Eye (tissue), 1 donor: ENCODE data around the gene CUBN.
"Not testable (repeated sequence)": the region's sequence is repeated elsewhere in the genome, so short reads cannot be mapped to it uniquely, and the experiment has no call there.

Source experiments
- DNase-seq: peaks from one replicate; pipeline ENCODE4 v3.0.0-alpha.2; 2015

CUBN gene

GRCh38 chr10:17033529-17034260 is 95.9 kb downstream of the CUBN start:
- DNase-seq, result no peak

GRCh38 chr10:17031637-17032635 is 97.7 kb downstream of the CUBN start:
- no peak for DNase-seq

- peak; percentile 72 for DNase-seq
These were observed 99.9 kb downstream of the CUBN start for GRCh38 chr10:17029581-17030271.

GRCh38 chr10:17029239-17029580 is 100.4 kb downstream of the CUBN start:
- no peak for DNase-seq

- DNase-seq, result peak; percentile 44
These were observed 100.8 kb downstream of the CUBN start for GRCh38 chr10:17028798-17029197.

- DNase-seq, result no peak
These were observed 102.7 kb downstream of the CUBN start for GRCh38 chr10:17026686-17027485.

- no peak for DNase-seq
These were observed 103.9 kb downstream of the CUBN start for GRCh38 chr10:17025444-17026295.

GRCh38 chr10:17024461-17024860 is 105.2 kb downstream of the CUBN start:
- no peak for DNase-seq

- DNase-seq, result peak; percentile 81
These were observed 106.0 kb downstream of the CUBN start for GRCh38 chr10:17023386-17024298.

GRCh38 chr10:17022896-17023295 is 106.7 kb downstream of the CUBN start:
- peak; percentile 61 for DNase-seq

GRCh38 chr10:17022466-17022825 is 107.2 kb downstream of the CUBN start:
- peak; percentile 65 for DNase-seq

GRCh38 chr10:17021656-17022465 is 107.8 kb downstream of the CUBN start:
- DNase-seq, result peak; percentile 65

GRCh38 chr10:17019696-17020095 is 109.9 kb downstream of the CUBN start:
- no peak for DNase-seq

- DNase-seq, result not testable (repeated sequence)
These were observed 116.3 kb downstream of the CUBN start for GRCh38 chr10:17013131-17013983.

- DNase-seq, result not testable (repeated sequence)
These were observed 116.9 kb downstream of the CUBN start for GRCh38 chr10:17012731-17013130.

GRCh38 chr10:17010363-17011145 is 119.1 kb downstream of the CUBN start:
- no peak for DNase-seq

- no peak for DNase-seq
These were observed 120.4 kb downstream of the CUBN start for GRCh38 chr10:17009212-17009700.

- no peak for DNase-seq
These were observed 122.2 kb downstream of the CUBN start for GRCh38 chr10:17007418-17007770.
